ENCODE data around the gene C1QTNF12.

DNA sequence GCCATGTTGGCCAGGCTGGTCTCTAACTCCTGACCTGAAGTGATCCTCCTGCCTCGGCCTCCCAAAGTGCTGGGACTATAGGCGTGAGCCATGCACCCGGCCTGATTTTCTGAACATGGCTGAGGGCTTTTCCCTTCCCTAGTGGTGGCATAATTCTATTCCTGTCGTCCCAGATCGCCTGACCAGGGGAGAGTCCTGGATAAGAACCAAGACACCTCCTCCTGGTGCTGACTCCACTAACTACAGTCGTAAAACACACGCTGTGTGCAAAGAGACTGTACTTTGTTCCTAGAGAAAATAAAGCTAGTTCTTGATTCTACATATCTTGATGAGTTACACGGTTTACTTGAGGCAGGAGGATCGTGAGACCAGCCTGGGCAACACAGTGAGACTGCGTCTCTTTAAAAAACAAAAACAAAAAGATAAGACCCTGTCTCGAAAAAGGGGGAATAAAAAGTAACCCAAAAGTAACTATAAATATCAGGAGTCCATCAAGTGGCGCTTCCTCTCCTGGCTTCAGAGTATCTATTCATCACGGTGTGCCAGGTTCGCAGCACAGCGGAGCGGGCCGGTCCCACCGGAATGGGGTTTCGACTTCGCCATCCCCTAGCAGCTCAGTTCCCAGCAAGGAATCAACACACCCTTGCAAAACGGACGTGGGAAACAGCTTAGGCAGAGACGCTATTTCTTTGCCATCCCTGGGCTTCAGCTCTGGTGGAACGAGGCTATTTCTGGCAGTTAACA, 15.7 kb downstream of the C1QTNF12 start:
- TF ChIP-seq, protein P1, sequence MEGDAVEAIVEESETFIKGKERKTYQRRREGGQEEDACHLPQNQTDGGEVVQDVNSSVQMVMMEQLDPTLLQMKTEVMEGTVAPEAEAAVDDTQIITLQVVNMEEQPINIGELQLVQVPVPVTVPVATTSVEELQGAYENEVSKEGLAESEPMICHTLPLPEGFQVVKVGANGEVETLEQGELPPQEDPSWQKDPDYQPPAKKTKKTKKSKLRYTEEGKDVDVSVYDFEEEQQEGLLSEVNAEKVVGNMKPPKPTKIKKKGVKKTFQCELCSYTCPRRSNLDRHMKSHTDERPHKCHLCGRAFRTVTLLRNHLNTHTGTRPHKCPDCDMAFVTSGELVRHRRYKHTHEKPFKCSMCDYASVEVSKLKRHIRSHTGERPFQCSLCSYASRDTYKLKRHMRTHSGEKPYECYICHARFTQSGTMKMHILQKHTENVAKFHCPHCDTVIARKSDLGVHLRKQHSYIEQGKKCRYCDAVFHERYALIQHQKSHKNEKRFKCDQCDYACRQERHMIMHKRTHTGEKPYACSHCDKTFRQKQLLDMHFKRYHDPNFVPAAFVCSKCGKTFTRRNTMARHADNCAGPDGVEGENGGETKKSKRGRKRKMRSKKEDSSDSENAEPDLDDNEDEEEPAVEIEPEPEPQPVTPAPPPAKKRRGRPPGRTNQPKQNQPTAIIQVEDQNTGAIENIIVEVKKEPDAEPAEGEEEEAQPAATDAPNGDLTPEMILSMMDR (IDR thresholded peaks at IDR 0.05): no peak
- no peak for TF ChIP-seq POLR2A (IDR thresholded peaks at IDR 0.05)
